Fibroblast of skin of abdomen (primary cell): ENCODE results near the gene LETM1.
A peak's percentile ranks its signal among the peaks of the same experiment; 100 is the strongest.

Experiments used
- DNase-seq: peaks from one replicate; pipeline ENCODE4 v3.0.0-alpha.2; 2013

Gene LETM1

GRCh38 chr4:1776521-1777161, 79.3 kb downstream of the LETM1 start:
- no peak for DNase-seq

- no peak for DNase-seq
Observed at GRCh38 chr4:1775731-1776500, 80.0 kb downstream of the LETM1 start.

DNA sequence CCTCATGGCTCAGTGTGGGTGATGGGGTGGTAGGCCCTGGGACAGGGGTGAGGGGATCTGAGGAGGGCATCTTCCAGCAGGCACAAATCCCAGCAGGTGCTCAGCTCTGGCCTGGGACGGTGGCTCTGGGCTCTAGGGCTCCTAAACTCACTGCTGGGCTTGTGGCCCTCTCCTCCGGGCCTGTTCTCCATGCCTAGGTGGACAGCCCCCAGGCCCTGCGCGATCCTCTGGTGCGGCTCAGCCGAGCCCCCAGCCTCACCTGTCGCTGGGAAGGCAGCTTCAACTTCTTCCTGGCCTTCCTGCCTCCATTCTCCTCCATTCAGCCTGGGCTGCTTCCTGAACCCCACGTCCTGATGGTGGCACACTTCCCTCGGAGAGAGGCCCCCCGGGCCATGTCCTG, 82.2 kb downstream of the LETM1 start:
- no peak for DNase-seq

DNA sequence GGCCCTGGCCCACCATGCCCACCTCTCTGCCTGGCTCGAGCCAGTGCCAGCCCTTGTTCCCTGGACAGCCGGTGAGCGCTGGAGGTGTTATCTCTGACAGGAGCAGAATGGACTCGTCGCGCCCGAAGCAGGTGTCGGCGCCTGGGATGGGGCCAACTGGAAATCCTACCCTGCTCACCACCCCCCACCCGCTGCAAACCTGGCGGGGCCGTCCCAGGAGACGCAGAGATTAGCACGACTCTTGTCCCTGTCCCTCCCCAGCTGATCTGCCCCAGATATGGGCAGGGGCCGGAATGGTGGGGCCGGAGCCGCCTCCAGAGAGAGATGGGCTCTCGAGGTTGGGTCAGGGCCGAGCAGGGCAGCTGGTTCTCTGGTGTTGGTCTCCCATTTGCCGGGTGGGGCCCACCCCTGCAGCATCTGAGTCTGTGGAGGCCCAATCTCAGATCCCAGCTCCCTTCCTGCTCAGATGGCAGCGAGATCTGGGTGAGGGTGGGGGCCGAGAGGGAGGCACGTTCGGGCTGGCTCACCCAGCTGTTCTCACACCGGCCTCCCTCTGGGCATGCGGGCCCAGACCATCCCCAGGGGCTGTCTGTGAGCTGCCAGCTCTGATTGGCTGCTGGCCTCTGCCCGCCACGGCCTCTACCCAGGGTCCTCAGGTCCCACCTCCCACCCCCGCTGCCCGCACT, 83.0 kb downstream of the LETM1 start:
- no peak for DNase-seq

DNA sequence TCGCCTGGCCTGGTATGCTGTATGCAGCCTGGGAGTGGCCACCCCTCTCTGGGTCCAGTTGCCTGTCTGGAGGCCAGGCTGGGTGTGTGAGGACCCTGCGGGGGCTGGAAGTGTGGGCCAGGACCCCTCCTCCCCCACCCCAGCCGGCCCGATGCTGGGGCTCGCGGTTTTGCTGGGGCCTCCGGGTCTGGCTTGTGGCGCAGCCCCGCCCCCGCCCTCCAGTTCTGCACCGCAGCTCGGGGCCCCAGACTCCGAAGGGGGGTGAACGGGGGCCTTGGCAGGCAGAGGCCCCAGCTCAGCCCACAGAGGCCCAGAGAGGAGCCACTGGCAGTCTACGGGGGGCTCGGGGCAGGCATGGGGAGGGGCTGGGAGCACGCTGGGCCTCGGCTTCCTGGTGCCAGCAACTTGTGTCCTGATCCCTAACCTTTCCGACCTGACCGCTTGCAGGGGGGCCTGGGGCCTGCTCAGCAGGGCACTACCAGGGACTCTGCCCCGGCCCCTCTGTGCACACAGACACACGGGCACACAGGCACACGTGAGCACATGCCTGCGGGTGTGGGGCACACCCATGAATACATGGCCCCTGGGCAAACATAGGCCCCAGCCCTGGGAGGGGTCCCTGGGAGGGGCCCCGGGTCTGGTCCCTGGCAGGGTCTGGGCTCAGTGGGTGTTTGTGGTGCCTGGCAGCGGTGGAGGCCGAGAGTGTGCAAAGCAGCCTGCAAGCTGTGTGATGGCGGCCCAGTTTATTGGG, 84.2 kb downstream of the LETM1 start:
- no peak for DNase-seq

DNA sequence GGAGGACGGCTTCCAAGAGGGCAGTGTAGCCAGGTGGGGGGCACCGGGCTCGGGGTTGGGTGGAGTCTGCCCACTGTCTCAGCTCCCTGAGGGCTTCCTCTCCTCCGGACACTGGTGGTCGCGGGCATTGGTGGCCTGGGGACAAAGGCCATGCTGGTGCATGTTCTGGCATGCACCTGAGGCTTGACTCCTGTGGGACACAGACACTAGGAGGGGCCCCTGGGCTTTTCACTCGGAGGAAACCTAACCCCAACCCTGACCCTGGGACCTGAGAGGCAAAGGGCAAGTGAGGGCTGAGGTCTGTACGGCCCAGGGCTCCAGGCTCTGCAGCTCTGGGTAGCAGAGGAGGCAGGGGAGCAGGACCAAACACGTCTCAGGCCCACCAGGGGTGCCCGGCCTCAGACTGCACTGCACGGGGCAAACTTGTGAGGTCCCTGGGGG, 85.1 kb downstream of the LETM1 start:
- no peak for DNase-seq

- DNase-seq: no peak
Observed at GRCh38 chr4:1770245-1770644, 85.7 kb downstream of the LETM1 start.

- DNase-seq: no peak
Observed at GRCh38 chr4:1769692-1770091, 86.3 kb downstream of the LETM1 start.

DNA sequence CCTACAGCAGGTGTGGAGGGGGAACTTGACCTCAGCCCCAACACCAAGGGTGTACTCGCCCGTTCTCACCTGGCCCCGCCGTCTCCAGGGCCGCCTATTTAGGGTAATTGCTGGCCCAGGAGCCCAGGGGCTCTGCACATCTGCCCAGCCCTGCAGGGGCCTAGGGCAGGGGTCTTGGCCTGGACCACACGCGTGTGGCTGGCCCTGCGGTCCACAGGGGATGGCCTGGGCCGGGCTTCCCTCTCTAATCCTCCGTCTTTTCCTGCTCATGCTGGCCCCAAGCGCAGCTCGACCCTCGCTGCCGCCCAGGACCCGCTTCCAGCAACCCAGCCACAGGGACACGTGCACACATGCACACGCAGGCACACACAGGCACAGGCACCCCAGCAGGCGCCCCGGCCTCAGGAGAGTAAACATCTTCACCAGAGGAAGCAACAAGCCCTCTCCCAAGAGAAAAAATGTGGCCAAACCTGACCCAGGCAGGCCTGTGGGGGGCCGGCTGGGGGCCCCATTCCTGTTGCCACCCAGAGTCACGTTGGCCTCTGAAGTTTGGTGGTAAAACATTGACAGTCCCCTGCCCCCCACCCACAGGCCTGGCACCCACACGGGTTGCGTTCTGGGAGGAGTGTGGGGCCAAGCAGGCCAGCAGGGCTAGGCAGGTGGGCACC, 87.5 kb downstream of the LETM1 start:
- no peak for DNase-seq

DNA sequence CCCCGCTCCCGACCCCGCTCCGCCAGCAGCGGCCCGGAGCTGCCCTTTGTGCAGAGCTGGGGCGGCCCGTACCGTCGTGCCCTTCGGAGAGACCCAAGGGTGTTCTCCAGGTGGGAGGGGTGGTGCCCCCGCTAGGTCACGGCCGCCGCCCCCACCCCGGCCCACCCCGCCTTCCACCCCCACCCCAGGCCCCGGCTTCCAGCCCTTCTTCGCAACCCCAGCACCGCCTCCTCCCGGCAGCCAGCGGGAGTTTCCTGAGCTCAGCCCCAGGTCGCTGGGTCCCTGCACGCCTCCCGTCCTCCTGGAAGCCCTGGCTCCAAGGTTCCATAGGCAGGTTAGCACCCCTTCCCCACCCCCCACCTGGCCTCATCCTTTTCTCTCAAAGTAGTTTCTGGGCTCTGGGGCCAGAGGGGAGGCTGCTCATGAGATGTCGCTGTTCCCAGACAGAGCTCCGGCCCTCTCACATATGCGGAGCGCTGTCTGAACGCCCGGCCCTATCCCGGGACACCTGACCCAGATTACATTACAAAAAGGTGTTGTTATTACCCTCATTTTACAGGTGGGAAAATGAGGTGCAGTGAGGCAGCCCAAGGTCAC, 88.1 kb downstream of the LETM1 start:
- peak; percentile 26 for DNase-seq

DNA sequence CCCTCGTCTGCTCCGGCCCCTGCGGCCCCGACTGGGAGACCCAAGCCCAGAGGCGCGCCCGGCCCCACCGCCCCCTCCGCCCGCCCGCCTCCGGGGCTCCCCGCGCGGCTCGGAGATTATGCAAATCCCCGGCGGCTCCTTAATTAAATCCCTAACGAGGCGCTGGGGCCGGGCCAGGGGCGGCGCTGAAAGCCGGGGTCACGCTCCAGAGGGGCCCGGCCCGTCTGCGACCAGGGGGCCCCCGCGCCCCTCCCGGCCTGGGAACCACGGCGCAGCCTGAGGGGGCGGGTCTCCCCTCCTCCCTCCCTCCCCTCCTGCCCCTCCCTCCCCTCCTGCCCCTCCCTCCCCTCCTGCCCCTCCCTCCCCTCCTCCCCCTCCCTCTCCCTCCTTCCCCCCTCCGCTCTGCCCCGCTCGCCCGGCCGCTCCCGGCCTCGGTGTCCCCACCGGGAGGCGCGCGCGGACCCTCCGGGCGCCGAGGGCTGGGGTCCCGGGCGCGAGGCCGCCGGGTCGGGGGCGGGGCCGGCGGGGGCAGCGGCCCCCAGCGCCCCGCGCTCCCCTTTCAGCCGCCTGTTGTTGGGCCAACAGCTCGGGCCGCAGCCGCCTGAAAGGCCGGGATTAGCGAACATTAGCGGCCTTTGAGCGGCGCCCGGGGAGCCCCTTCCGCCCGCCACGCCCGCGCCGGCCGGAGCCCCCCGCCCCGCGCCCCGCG, 88.7 kb downstream of the LETM1 start:
- peak; percentile 9 for DNase-seq

DNA sequence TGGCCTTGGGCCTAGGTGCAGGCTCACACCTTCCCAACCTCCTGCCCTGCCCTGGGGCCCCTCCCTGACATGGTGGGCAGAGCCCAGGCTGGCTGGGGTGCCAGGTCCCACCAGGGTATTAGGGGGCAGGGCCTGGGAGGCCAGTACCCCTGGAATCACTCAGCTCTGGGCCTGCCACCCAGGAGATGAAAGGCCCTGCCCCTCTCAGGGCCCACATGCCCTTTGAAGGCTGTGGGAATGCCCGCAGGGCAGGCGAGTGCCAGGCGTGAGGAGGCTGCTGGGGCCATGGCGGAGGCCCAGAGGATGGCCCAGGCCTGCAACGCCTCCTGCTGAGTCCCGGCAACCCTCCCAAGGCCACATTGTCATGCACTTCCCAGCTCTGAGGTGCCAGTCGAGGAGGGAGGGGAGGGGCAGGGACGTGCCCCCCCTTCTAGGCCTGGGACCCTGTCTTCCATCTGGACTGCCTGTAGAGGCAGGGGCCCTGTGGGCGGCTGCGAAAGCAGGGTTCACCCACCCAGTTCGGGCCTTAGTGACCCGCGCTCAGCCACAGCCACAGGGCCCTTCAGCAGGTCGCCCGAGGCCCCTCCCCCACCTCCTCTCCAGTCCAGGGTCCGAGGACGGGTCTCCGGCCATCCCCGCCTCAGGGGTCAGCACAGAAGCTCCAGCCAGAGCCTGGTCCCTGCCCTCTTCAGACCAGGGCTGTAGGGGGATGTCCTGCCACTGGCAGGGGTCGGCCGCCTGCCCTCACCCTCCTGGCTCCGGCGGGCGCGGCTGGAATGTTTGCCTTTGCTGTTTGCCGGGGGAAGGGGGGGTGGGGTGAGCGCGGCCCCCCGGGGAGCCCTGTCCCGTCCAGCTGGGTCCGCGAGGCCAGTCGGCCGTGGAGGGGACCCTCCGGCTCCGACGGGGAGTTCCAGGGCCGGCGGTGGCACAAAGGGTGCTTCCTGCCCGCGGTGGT, 89.6 kb downstream of the LETM1 start:
- no peak for DNase-seq

- no peak for DNase-seq
Observed at GRCh38 chr4:1765409-1766072, 90.4 kb downstream of the LETM1 start.

GRCh38 chr4:1764670-1765069, 91.3 kb downstream of the LETM1 start:
- no peak for DNase-seq

DNA sequence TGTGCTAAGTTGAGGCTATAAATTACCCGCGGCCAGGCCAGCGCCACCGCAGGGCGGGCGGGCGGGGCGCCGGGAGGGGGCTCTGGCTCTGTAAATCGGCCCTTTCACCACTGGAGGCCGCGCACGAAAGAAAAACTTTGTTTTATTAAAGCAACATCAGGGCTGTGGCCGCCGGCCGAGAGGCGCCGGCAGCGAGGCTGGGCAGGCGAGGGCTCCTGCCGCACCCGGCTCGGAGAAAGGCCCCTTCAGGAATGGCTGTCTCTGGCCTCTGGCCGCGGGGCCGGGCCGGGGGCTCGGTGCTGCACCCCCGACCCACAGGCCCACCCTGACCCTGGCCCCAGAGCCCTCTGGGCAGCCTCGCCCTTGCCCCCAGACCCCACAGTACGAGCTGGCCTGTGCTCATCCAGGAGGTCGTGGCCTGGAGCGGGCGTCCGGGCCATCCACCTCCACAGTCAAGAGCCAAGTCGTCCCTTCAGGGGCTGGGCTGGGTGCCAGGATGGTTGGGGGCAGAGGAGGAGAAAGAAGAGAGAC, 92.3 kb downstream of the LETM1 start:
- peak; percentile 41 for DNase-seq

GRCh38 chr4:1763070-1763549, 92.8 kb downstream of the LETM1 start:
- no peak for DNase-seq

GRCh38 chr4:1762264-1763010, 93.5 kb downstream of the LETM1 start:
- DNase-seq: no peak
